Panc1 (cell line): ENCODE measurements around the gene PPOX.

Experiments used
- CTCF ChIP-seq: fragments of 450-650 bp; IDR thresholded peaks from 2 replicates; pipeline ENCODE4 v1.5.1; 2017; ENCODE audit warnings: mild to moderate bottlenecking
- POLR2AphosphoS5 ChIP-seq: IDR thresholded peaks from 2 replicates; pipeline ENCODE4 v1.6.1; 2012; ENCODE audit warnings: mild to moderate bottlenecking, low read depth, low read length, moderate library complexity
- REST ChIP-seq, 2 experiments: IDR thresholded peaks; 2 replicates each; pipeline ENCODE4 v1.6.1; 2011 to 2012; ENCODE audit warnings: low read depth in 2 of 2, control low read depth in 1 of 2, low read length in 1 of 2, mild to moderate bottlenecking in 1 of 2, moderate library complexity in 1 of 2; ENCODE audit not compliant: insufficient read depth in 1 of 2

DNA sequence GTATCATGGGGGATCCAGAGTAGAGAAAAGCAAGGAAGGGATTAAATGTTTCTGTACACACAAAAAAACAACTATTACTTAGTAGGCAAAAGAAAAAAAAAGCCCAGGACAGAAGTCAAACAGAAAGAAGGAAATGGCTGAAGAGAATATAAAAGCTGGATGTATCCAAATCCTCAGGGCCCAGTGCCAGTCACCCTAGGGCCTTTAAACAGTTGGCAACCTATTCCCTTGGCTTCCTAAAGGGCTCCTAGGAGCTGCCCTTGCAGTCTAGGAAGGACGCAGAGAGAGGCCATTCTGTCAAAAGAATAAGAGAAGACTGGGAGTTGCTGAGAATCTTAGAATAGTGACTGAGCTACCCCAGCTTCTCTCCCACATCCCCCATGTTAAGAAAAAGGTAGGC, 6.1 kb downstream of the PPOX start:
- TF ChIP-seq REST (IDR thresholded peaks at IDR 0.05; ENCODE audit: insufficient read depth in 1 of 2, low read depth in 2 of 2, low read length in 1 of 2) (no peak), CTCF (no peak), POLR2AphosphoS5 (no peak)
